K562 (cell line): ENCODE data around the gene ELAC1. TPM values are rescaled to one million over a fixed set of nuclear protein-coding genes. Genes with fewer than 3 reads are reported as not detected.

Experiments
- ATAC-seq: fragments of 200-7000 bp; cut with Tn5 transposase; 3 replicates; pipeline ENCODE4 v1.9.1; 2020; ENCODE audit warnings: moderate library complexity
- Bru-seq: library from RNA; stranded (reverse); fragments of 400-500 nt; gene quantifications from one replicate; lab custom pipeline; 2021; lab: Mats Ljungman, UMichigan
- BruChase-seq, 2 experiments: library from RNA; stranded (reverse); fragments of 400-500 nt; gene quantifications; one replicate each; lab custom pipeline; 2021; lab: Mats Ljungman, UMichigan
- BruUV-seq: library from RNA; stranded (reverse); fragments of 400-500 nt; replicated peaks from 2 replicates; lab custom pipeline; 2021; lab: Mats Ljungman, UMichigan
- CTCF ChIA-PET: fragments of 300-600 bp; formaldehyde crosslinking; extraction: SDS; loops from one replicate; lab custom pipeline; 2021; ENCODE audit warnings: low intra/inter-chr PET ratio; lab: Yijun Ruan, JAX
- POLR2A ChIA-PET: fragments of 300-600, 350-650 bp; sonication (Branson Sonifier 250); formaldehyde crosslinking; extraction: SDS; loops from one replicate; lab custom pipeline; 2021; ENCODE audit warnings: antibody characterized with exemption, inconsistent platforms; lab: Yijun Ruan, JAX
- DNase-seq, 4 experiments: peaks; one replicate each; pipeline versions ENCODE4 v3.0.0 to v3.0.0-alpha.2; 2011 to 2018; ENCODE audit warnings: low spot score in 3 of 4, mixed read lengths in 3 of 4; ENCODE audit errors: extremely low read depth in 1 of 4
- FAIRE-seq: peaks from 2 replicates; lab custom pipeline; 2011; peaks lifted over from hg19 to GRCh38; lab: Jason Lieb, UNC
- H2AFZ ChIP-seq: 2 replicates; pipeline ENCODE4 v1.6.0; 2011; ENCODE audit warnings: low read depth, low read length, control low read depth, inconsistent platforms
- H3K27ac ChIP-seq: fragments of 200-600 bp; 3 replicates; pipeline ENCODE4 v1.8.0; 2011; ENCODE audit warnings: low read depth, mild to moderate bottlenecking, control low read depth, inconsistent platforms, low read length, moderate library complexity, mixed read lengths; ENCODE audit errors: extremely low read depth
- H3K27me3 ChIP-seq, 2 experiments: fragments of 300-600 bp in 1 of 2; 2 replicates in 1 of 2; 3 replicates in 1 of 2; pipeline versions ENCODE4 v1.6.0 to v1.8.0; 2011; ENCODE audit warnings: inconsistent platforms in 2 of 2, low read length in 2 of 2, mild to moderate bottlenecking in 1 of 2, mixed read lengths in 1 of 2, moderate library complexity in 1 of 2; ENCODE audit not compliant: control insufficient read depth in 2 of 2, insufficient read depth in 2 of 2
- H3K36me3 ChIP-seq: fragments of 300-600 bp; 3 replicates; pipeline ENCODE4 v1.8.0; 2011; ENCODE audit warnings: mild to moderate bottlenecking, low read length, inconsistent platforms; ENCODE audit not compliant: control insufficient read depth, insufficient read depth
- H3K4me1 ChIP-seq, 2 experiments: fragments of 200-600 bp in 1 of 2; replicated peaks in 1 of 2; 2 replicates in 1 of 2; 3 replicates in 1 of 2; pipeline versions ENCODE4 v1.5.1 to v1.8.0; 2011; ENCODE audit warnings: inconsistent platforms in 2 of 2, low read length in 2 of 2, mild to moderate bottlenecking in 1 of 2, mixed read lengths in 1 of 2, moderate library complexity in 1 of 2; ENCODE audit not compliant: control insufficient read depth in 2 of 2, insufficient read depth in 2 of 2
- H3K4me2 ChIP-seq: 2 replicates; pipeline ENCODE4 v1.6.1; 2011; ENCODE audit warnings: low read length, control low read depth, inconsistent platforms, mixed read lengths; ENCODE audit not compliant: insufficient read depth
- H3K4me3 ChIP-seq: fragments of 200-600 bp; sonication (generic), shearing (Covaris generic); 2 replicates; pipeline ENCODE4 v1.5.1; 2016; ENCODE audit warnings: control low read depth, inconsistent platforms
- H3K79me2 ChIP-seq: fragments of 200-600 bp; 3 replicates; pipeline ENCODE4 v1.8.0; 2011; ENCODE audit warnings: low read length, inconsistent platforms; ENCODE audit not compliant: control insufficient read depth, insufficient read depth
- H3K9ac ChIP-seq, 2 experiments: 2 replicates each; pipeline versions ENCODE4 v1.6.0 to v1.6.1; 2011; ENCODE audit warnings: low read depth in 2 of 2, low read length in 2 of 2, control low read depth in 1 of 2, inconsistent platforms in 1 of 2, mild to moderate bottlenecking in 1 of 2, mixed read lengths in 1 of 2; ENCODE audit not compliant: insufficient read depth in 1 of 2
- H3K9me1 ChIP-seq: one replicate; pipeline ENCODE4 v1.6.0; 2011; ENCODE audit warnings: inconsistent platforms, mild to moderate bottlenecking, low read length, moderate library complexity; ENCODE audit not compliant: control insufficient read depth, insufficient read depth
- H3K9me3 ChIP-seq: replicated peaks from 2 replicates; pipeline ENCODE4 v1.5.1; 2011; ENCODE audit warnings: low read depth, low read length, inconsistent platforms; ENCODE audit not compliant: control insufficient read depth, insufficient read depth
- H4K20me1 ChIP-seq: replicated peaks from 2 replicates; pipeline ENCODE4 v1.6.1; 2011; ENCODE audit warnings: low read length, inconsistent platforms, mixed read lengths; ENCODE audit not compliant: control insufficient read depth, insufficient read depth
- BMI1 ChIP-seq: fragments of 150-350 bp; IDR thresholded peaks from 2 replicates; pipeline ENCODE4 v1.6.1; 2014; ENCODE audit warnings: low read length
- ERF ChIP-seq: fragments of 450-650 bp; formaldehyde crosslinking; IDR thresholded peaks from 2 replicates; pipeline ENCODE4 v1.4.0; 2020; ENCODE audit warnings: mild to moderate bottlenecking, mixed read lengths
- IRF2 ChIP-seq: sonication (generic); formaldehyde crosslinking; IDR thresholded peaks from 2 replicates; pipeline ENCODE4 v1.8.1; 2022; ENCODE audit warnings: mild to moderate bottlenecking, missing genetic modification reagents
- KDM1A ChIP-seq, 2 experiments: fragments of 450-650 bp; IDR thresholded peaks; 2 replicates each; pipeline ENCODE4 v1.6.1; 2016; ENCODE audit warnings: mild to moderate bottlenecking in 2 of 2
- KLF1 ChIP-seq: fragments of 450-650 bp; IDR thresholded peaks from 2 replicates; pipeline ENCODE4 v1.6.1; 2016; ENCODE audit warnings: missing genetic modification characterization, missing compliant biosample characterization
- KLF13 ChIP-seq: fragments of 450-650 bp; IDR thresholded peaks from 2 replicates; pipeline ENCODE4 v1.6.1; 2016; ENCODE audit warnings: missing genetic modification characterization, low read depth, mild to moderate bottlenecking, missing compliant biosample characterization, moderate library complexity, borderline replicate concordance
- POLR2G ChIP-seq: fragments of 200-400 bp; formaldehyde crosslinking; IDR thresholded peaks from 2 replicates; pipeline ENCODE4 v1.6.1; 2017; ENCODE audit warnings: low read depth, mild to moderate bottlenecking, antibody characterized with exemption, low read length, moderate library complexity
- SMARCE1 ChIP-seq: fragments of 450-650 bp; IDR thresholded peaks from 2 replicates; pipeline ENCODE4 v1.7.1; 2016; ENCODE audit warnings: mild to moderate bottlenecking
- SPI1 ChIP-seq: IDR thresholded peaks from 2 replicates; pipeline ENCODE4 v1.6.1; 2011; ENCODE audit warnings: low read depth, low read length, control low read depth, borderline replicate concordance
- ZFPM2 ChIP-seq: fragments of 250-450 bp; sonication (Bioruptor Pico); IDR thresholded peaks from 2 replicates; pipeline ENCODE4 v1.5.1; 2022; ENCODE audit warnings: mild to moderate bottlenecking
- ZNF146 ChIP-seq: IDR thresholded peaks from one replicate; pipeline ENCODE4 v1.6.1; 2018; ENCODE audit warnings: missing compliant biosample characterization; ENCODE audit not compliant: unreplicated experiment
- ZNF212 ChIP-seq: fragments of 450-650 bp; formaldehyde crosslinking; IDR thresholded peaks from 2 replicates; pipeline ENCODE4 v1.4.0; 2020; ENCODE audit warnings: mild to moderate bottlenecking
- ZNF644 ChIP-seq: fragments of 200-800 bp; sonication (Bioruptor generic); IDR thresholded peaks from 2 replicates; pipeline ENCODE4 v1.6.1; 2016; ENCODE audit warnings: low read depth, missing genetic modification characterization, missing compliant biosample characterization
- ZNF764 ChIP-seq: fragments of 250-450 bp; sonication (Bioruptor Pico); IDR thresholded peaks from 2 replicates; pipeline ENCODE4 v1.4.0; 2020; ENCODE audit warnings: low read depth, mild to moderate bottlenecking, moderate library complexity
- WGBS: fragments of 100-300 bp; shearing (Covaris generic); methylation state at CpG from one replicate; pipeline ENCODE4 v1.1.6; 2016; ENCODE audit warnings: low coverage, mixed read lengths; ENCODE audit not compliant: insufficient coverage; ENCODE audit errors: missing lambda C conversion rate; 5-methylcytosine and 5-hydroxymethylcytosine counted together
- in situ Hi-C: fragments of 300-500 bp; cut with MboI; formaldehyde crosslinking; loops from 4 replicates; pipeline ENCODE4 v1.15.0; 2018; ENCODE audit warnings: inconsistent platforms, mixed read lengths
- intact Hi-C: fragments of 100-400 bp; cut with micrococcal nuclease; formaldehyde crosslinking; loops from 2 replicates; pipeline ENCODE4 v1.14.2; 2022
- long read RNA-seq, 3 experiments: library from polyadenylated mRNA in 2 of 3; library from RNA in 1 of 3; unstranded in 2 of 3; stranded (forward) in 1 of 3; transcript quantifications; one replicate each; pipeline ENCODE4 v2.0.0, GENCODE V29; 2019 to 2022
- polyA minus RNA-seq, 3 experiments: library from RNA; depleted of rRNA, polyadenylated mRNA; stranded (reverse); fragments of >200 nt; gene quantifications; 2 replicates each; pipeline ENCODE4 v1.2.3, GENCODE V29; 2011
- polyA plus RNA-seq, 8 experiments: library from polyadenylated mRNA; depleted of rRNA in 4 of 8; stranded (reverse) in 5 of 8; unstranded in 3 of 8; fragments of >200 nt; fragmentation: Nextera tagmentation in 2 of 8; fragmentation: Illumina TruSeq in 1 of 8; extraction: Ambion mirVana in 2 of 8; extraction: Trizol in 1 of 8; gene quantifications; 2 replicates each; pipeline versions ENCODE4 v1.2.1 to v1.2.3, GENCODE V29; 2011 to 2014; ENCODE audit warnings: inconsistent platforms in 1 of 8, missing spikeins in 1 of 8
- total RNA-seq, 7 experiments: library from RNA; depleted of rRNA in 6 of 7; stranded (reverse); fragments of >200 nt in 6 of 7; fragmentation: Illumina TruSeq in 2 of 7; extraction: Trizol in 2 of 7; gene quantifications; 2 replicates each; pipeline versions ENCODE4 v1.2.1 to v1.2.3, GENCODE V29; 2011 to 2021; ENCODE audit warnings: low replicate concordance in 1 of 7
- TF ChIP-seq, protein P1 (sequence below): sonication (generic); formaldehyde crosslinking; IDR thresholded peaks from 2 replicates; pipeline ENCODE4 v1.8.0; 2022; ENCODE audit warnings: mild to moderate bottlenecking, missing genetic modification reagents

Gene ELAC1, protein sequence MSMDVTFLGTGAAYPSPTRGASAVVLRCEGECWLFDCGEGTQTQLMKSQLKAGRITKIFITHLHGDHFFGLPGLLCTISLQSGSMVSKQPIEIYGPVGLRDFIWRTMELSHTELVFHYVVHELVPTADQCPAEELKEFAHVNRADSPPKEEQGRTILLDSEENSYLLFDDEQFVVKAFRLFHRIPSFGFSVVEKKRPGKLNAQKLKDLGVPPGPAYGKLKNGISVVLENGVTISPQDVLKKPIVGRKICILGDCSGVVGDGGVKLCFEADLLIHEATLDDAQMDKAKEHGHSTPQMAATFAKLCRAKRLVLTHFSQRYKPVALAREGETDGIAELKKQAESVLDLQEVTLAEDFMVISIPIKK
- 7.9 and 9.7 TPM in 2 replicates for total RNA-seq (2011; cell fraction: chromatin; rRNA removed; ENCODE audit: low replicate concordance)
- 6.7 and 7.7 TPM in 2 replicates for total RNA-seq (2011; cell fraction: nucleolus; rRNA removed)
- 14.0 and 20.2 TPM in 2 replicates for total RNA-seq (2011; cell fraction: nucleoplasm; rRNA removed)
- total RNA-seq (2014; rRNA removed) (3.3 and 5.3 TPM in 2 replicates), total RNA-seq (2014; rRNA removed; fragmentation: Illumina TruSeq; extraction: Trizol) (4.5 and 6.1 TPM in 2 replicates), total RNA-seq (2015; rRNA removed; fragmentation: Illumina TruSeq; extraction: Trizol) (4.9 and 5.4 TPM in 2 replicates), total RNA-seq (2021) (4.0 and 5.1 TPM in 2 replicates), polyA plus RNA-seq (2011; rRNA removed) (4.3 and 5.0 TPM in 2 replicates), polyA plus RNA-seq (2014; fragmentation: Illumina TruSeq; extraction: Trizol) (6.5 and 7.5 TPM in 2 replicates), polyA plus RNA-seq (2014; fragmentation: Nextera tagmentation; extraction: Ambion mirVana) (1 to 10 TPM; 3.7 to 4.6 TPM), polyA plus RNA-seq (2014; rRNA removed) (5.2 and 7.7 TPM in 2 replicates), polyA minus RNA-seq (2011; rRNA and poly(A)+ RNA removed) (8.4 and 10.2 TPM in 2 replicates), Bru-seq, nascent RNA (percentile 52 among the genes with signal in this experiment), BruChase-seq, experiment 1, labeled RNA remaining after a 2-hour chase (percentile 65 among the genes with signal in this experiment), BruChase-seq, experiment 2, labeled RNA remaining after a 6-hour chase (percentile 67 among the genes with signal in this experiment)
- 2.4 and 3.0 TPM in 2 replicates for polyA plus RNA-seq (2011; cell fraction: cytosol; rRNA removed)
- 3.4 and 5.1 TPM in 2 replicates for polyA plus RNA-seq (2011; cell fraction: nucleus; rRNA removed)
- 4.7 and 4.8 TPM in 2 replicates for polyA plus RNA-seq (2012)
- polyA minus RNA-seq (2011; cell fraction: cytosol; rRNA and poly(A)+ RNA removed): 1.6 and 1.8 TPM in 2 replicates
- 9.8 and 15.1 TPM in 2 replicates for polyA minus RNA-seq (2011; cell fraction: nucleus; rRNA and poly(A)+ RNA removed)
- long read RNA-seq, experiment 1, transcript ELAC1-201 (4 exons, 2,235 nt): major isoform, 7 of 11 reads
- long read RNA-seq, experiment 1, partial matches to known transcripts: 1 of 11 reads
- long read RNA-seq, experiment 1, other reads (novel, unspliced or antisense): 1 of 11 reads
- long read RNA-seq, experiment 2, partial matches to known transcripts: 1 of 3 reads
- long read RNA-seq, experiment 2, other reads (novel, unspliced or antisense): 0 of 3 reads
- long read RNA-seq, experiment 3, partial matches to known transcripts: 1 of 6 reads
- long read RNA-seq, experiment 3, other reads (novel, unspliced or antisense): 0 of 6 reads

DNA sequence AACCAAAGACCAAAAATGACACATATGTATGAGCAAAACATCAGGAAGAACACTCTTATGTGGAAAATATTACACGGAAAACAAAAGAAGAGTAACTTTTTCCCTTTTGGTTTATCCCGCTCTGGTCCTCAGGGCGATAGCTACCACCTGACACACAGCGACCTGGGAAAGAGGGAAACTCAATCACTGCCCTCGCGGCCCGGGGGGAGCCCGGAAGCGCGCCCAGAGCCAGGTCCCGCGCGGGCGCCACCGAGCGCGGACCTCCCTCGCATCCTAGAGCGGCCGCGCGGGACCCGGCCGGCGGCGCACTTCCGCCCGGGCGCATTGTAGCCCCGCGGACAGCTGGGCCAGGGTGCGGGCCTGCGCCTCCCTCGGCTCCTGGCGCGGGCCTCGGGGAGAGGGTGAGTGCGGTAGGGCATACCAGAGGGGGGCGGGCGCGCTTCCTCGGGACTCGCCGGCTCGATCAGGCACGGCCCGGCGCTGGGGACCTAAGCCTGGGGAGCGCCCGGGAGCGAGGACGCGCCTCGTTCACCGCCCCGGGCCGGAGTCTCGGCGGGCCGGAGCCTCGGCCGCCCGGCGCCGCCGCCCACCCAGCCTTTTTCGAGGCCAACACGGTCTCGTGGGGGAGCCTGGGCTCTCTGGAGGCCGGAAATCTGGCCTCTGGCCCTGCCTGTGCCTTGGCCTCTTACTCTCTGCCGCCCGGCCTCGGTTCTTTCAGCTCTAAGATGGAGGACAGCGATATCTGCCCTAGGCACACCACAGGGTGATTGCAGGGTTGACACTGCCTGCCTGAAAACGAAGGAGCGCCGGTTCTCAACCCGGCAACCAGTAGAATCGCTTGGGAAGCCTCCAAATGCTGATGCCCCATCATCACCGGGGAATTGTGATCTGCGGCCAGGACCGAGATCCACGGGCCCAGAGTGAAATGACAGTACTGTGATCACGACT lies at the start of gene ELAC1:
Gene ELAC1 (plus strand): TSS at position 327 of the 948 bp plus-strand sequence. CDS start 6,365 bp downstream, outside the sequence.
- no peaks in the 10 kb centered on the region for H4K20me1 ChIP-seq
- POLR2A ChIA-PET: interaction anchor here (0.6 to 1.6 kb wide), 5 partner anchors 12 to 72 kb away, joined by 3 to 5 read pairs (median 4); no protein-coding TSS in a partner anchor
- under 1% methylated on average over 23 of the region's 84 CpGs for WGBS
- no TSS peak for BruUV-seq
- peaks cover 16% of the 10 kb centered on the region for H3K79me2 ChIP-seq
- CTCF ChIA-PET: no interaction called here
- DNase-seq (peak; percentile 82 to 85 (median 82)), FAIRE-seq (no peak), ATAC-seq (peak; percentile 96)
- peak within 1 kb of the TSS; percentile 82 for H3K4me2 ChIP-seq
- no peaks in the 10 kb centered on the region for H3K27me3 ChIP-seq
- H2AFZ ChIP-seq: peak within 1 kb of the TSS; percentile 99
- intact Hi-C loops: loop anchor here (5.0 kb wide), 1 partner anchor 146 kb away; the partner anchor contains the start of gene MRO
- no peaks in the 10 kb centered on the region for H3K9me1 ChIP-seq
- H3K4me3 ChIP-seq: peak within 1 kb of the TSS; percentile 76
- peak within 1 kb of the TSS; percentile 83 for H3K27ac ChIP-seq
- H3K9ac ChIP-seq: peak within 1 kb of the TSS; percentile 83 to 96
- H3K36me3 ChIP-seq: no peaks in the 10 kb centered on the region
- in situ Hi-C loops: no loop called here
- H3K4me1 ChIP-seq: peaks cover 9 to 12% of the 10 kb centered on the region in 2 experiments; a peak in 4 of 5 replicates
- no peaks in the 10 kb centered on the region for H3K9me3 ChIP-seq
- TF ChIP-seq KLF13 (tag) (0 out of 2 replicates have a peak, but pooled peaks have one; percentile 22), SPI1 (peak; percentile 49; the same call in 1 of the 2 replicates), KDM1A (IDR thresholded peaks at IDR 0.05) (peak in 1 of 2 experiments; percentile 41; a peak in 2 of 4 replicates), POLR2G (peak; percentile 96), ZNF146 (no peak), IRF2 (CRISPR knock-in tag) (no peak), BMI1 (no peak), SMARCE1 (no peak), ZFPM2 (CRISPR knock-in tag) (0 out of 2 replicates have a peak, but pooled peaks have one; percentile 22), ZNF212 (CRISPR knock-in tag) (no peak), KLF1 (tag) (peak; percentile 69), ZNF764 (CRISPR knock-in tag) (no peak), ERF (CRISPR knock-in tag) (peak; percentile 14; the same call in 1 of the 2 replicates), ZNF644 (no peak)
- TF ChIP-seq, protein P1, sequence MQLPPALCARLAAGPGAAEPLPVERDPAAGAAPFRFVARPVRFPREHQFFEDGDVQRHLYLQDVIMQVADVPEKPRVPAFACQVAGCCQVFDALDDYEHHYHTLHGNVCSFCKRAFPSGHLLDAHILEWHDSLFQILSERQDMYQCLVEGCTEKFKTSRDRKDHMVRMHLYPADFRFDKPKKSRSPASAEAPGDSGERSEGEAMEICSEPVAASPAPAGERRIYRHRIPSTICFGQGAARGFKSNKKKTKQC (CRISPR knock-in tag): 0 out of 2 replicates have a peak, but pooled peaks have one; percentile 28
